SU-DHL-6 (cell line): Measurements from ENCODE around the gene NRF1.

Experiments
- H2AFZ ChIP-seq: fragments of 200-600 bp; sonication (generic); 2 replicates; pipeline ENCODE4 v1.6.1; 2014; ENCODE audit warnings: low read depth, mild to moderate bottlenecking, moderate library complexity, mixed read lengths, antibody characterized with exemption, low read length; ENCODE audit not compliant: severe bottlenecking
- H3F3A ChIP-seq: fragments of 200-600 bp; shearing (Covaris generic); 2 replicates; pipeline ENCODE4 v1.6.0; 2016; ENCODE audit warnings: antibody characterized with exemption, mild to moderate bottlenecking; ENCODE audit not compliant: insufficient read depth
- H3K27ac ChIP-seq: fragments of 200-600 bp; sonication (generic); 2 replicates; pipeline ENCODE4 v1.5.1; 2016; ENCODE audit warnings: low read depth, mild to moderate bottlenecking, low read length, moderate library complexity, mixed read lengths
- H3K27me3 ChIP-seq: fragments of 200-600 bp; sonication (generic), shearing (Covaris generic); 2 replicates; pipeline ENCODE4 v1.6.0; 2014; ENCODE audit warnings: mild to moderate bottlenecking, low read length
- H3K36me3 ChIP-seq: fragments of 200-600 bp; sonication (generic); 2 replicates; pipeline ENCODE4 v1.6.1; 2014; ENCODE audit warnings: mild to moderate bottlenecking, low read length, mixed read lengths
- H3K4me2 ChIP-seq: fragments of 300-600, 200-600 bp; shearing (Covaris generic), sonication (generic); 2 replicates; pipeline ENCODE4 v1.6.0; 2014; ENCODE audit warnings: low read length, low read depth, mild to moderate bottlenecking; ENCODE audit not compliant: poor library complexity, severe bottlenecking
- H3K4me3 ChIP-seq: fragments of 200-600 bp; sonication (generic); 2 replicates; pipeline ENCODE4 v1.5.1; 2014; ENCODE audit warnings: antibody characterized with exemption, low read length, mild to moderate bottlenecking, mixed read lengths; ENCODE audit not compliant: insufficient read depth, poor library complexity, severe bottlenecking
- H3K79me2 ChIP-seq: fragments of 200-600 bp; sonication (generic); 2 replicates; pipeline ENCODE4 v1.6.1; 2014; ENCODE audit warnings: mild to moderate bottlenecking, low read length, moderate library complexity; ENCODE audit not compliant: insufficient read depth
- H3K9ac ChIP-seq: fragments of 200-600 bp; sonication (generic); 2 replicates; pipeline ENCODE4 v1.7.0; 2014; ENCODE audit warnings: mild to moderate bottlenecking, low read length
- H3K9me2 ChIP-seq: fragments of 200-600 bp; sonication (generic); replicated peaks from 2 replicates; pipeline ENCODE4 v1.6.1; 2014; ENCODE audit warnings: low read length; ENCODE audit not compliant: insufficient read depth
- H3K9me3 ChIP-seq: fragments of 200-600 bp; sonication (generic); 2 replicates; pipeline ENCODE4 v1.6.1; 2014; ENCODE audit warnings: low read length, mixed read lengths; ENCODE audit not compliant: insufficient read depth
- H4K20me1 ChIP-seq: fragments of 200-600 bp; sonication (generic); 2 replicates; pipeline ENCODE4 v1.6.1; 2014; ENCODE audit warnings: low read depth, mild to moderate bottlenecking, antibody characterized with exemption, low read length, moderate library complexity, mixed read lengths
- EZH2phosphoT487 ChIP-seq: fragments of 200-600 bp; sonication (generic), shearing (Covaris generic); conservative IDR thresholded peaks from 2 replicates; pipeline ENCODE4 v1.6.1; 2018; ENCODE audit warnings: mild to moderate bottlenecking, antibody characterized with exemption, low read length, moderate library complexity, mixed read lengths
- TF ChIP-seq, protein P1 (sequence below): fragments of 200-600 bp; sonication (generic); IDR thresholded peaks from one replicate; pipeline ENCODE4 v1.5.1; 2017; ENCODE audit warnings: antibody characterized with exemption, mild to moderate bottlenecking, low read length, moderate library complexity; ENCODE audit not compliant: insufficient read depth, poor library complexity, severe bottlenecking

The NRF1 gene

DNA sequence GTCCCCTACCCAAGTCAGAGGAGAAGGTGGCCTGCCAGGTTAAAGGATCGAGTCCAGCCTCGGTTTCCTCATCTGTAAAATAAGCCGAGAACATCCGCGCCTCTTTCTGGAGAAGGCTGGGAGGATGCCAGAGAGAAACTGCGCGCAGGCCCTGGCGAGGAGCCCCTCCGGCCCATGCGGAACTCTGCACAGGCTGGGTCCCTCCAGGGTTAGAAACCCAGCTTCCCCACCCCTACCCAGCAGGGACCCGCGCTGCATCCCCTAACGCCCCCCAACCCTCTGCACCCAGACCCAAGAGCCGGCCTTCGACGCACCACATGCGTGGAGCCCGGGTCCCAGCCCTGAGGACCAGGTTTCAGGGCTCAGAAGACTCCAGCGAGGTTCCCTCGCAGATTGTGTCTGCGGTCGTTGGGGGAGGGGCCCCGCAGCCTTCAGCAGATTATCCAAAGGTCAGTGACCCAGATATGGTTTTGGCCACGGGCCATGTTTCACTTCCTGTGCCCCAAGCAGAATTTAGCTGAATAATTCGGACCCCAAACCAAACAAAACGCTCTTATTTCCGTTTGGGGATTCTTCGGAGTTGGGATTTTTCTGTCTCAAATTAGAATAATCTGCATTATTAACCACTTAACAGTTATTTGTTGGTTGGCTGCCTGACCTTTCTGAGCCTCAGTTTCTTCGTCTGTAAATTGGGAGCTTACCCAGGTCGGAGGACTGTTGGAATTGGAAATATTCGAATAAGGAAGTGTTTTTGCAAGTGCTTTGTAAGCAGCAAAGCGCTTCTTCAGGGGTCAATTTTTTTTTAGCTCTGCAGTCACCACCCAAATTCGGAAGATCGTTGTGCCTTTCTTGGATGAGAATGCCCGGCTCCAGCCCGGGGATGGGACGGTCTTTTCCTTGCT is 173.5 kb downstream of the NRF1 start:
- Histone ChIP-seq H3K9me2 (no peaks in the 10 kb centered on the region), H3K27me3 (no peaks in the 10 kb centered on the region), H3K4me2 (peak overlapping the region; percentile 22), H3K27ac (no peak overlapping the region), H3K9me3 (no peaks in the 10 kb centered on the region), H3K9ac (no peak overlapping the region), H3K79me2 (no peaks in the 10 kb centered on the region), H3F3A (no peaks in the 10 kb centered on the region), H4K20me1 (no peaks in the 10 kb centered on the region), H3K4me3 (no peak overlapping the region), H2AFZ (no peak overlapping the region), H3K36me3 (no peaks in the 10 kb centered on the region)
- TF ChIP-seq, protein P1, sequence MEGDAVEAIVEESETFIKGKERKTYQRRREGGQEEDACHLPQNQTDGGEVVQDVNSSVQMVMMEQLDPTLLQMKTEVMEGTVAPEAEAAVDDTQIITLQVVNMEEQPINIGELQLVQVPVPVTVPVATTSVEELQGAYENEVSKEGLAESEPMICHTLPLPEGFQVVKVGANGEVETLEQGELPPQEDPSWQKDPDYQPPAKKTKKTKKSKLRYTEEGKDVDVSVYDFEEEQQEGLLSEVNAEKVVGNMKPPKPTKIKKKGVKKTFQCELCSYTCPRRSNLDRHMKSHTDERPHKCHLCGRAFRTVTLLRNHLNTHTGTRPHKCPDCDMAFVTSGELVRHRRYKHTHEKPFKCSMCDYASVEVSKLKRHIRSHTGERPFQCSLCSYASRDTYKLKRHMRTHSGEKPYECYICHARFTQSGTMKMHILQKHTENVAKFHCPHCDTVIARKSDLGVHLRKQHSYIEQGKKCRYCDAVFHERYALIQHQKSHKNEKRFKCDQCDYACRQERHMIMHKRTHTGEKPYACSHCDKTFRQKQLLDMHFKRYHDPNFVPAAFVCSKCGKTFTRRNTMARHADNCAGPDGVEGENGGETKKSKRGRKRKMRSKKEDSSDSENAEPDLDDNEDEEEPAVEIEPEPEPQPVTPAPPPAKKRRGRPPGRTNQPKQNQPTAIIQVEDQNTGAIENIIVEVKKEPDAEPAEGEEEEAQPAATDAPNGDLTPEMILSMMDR: no peak
- no peak for TF ChIP-seq EZH2phosphoT487

DNA sequence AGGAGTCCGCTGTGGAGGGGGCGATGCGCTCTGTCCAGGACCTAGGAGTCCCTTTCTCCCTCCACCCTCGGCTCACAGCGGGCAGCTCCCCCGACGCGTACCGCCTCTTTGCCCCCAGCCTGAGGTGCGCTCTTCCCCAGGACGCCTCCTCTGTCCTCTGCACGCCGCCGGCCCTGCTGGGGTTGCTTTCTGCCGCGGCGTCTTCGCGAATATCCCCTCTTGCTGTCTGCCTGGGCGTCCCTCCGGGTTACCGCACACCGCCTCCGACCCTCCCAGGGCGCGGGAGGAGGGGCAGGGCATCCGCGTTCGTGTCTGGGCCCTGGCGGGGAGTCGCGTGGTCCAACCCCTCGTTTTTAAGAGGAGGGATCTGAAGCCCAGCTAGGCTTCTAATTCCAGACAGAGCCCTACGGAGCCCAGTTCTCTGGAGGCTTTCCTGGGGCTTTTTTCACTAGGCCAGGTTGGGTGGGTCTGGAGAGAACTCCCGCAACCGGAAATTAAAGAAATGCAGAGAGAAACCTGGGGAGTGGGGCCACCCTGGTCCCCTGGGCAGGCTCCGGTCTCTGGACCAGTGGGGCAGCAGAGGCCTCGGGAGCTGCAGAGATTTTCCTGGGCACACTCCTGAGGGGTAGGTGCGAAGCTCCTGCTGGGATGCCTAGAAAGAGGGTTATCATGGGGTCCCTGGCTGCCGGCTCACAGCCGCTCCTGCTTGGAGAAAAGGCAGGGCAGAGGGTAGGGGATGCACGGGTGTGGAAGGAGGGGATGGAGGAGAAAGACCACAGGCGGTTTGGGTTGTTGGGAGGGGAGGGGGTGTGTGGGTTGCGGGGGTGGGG is 174.4 kb downstream of the NRF1 start:
- Histone ChIP-seq H3K4me2 (peak overlapping the region; percentile 22), H4K20me1 (no peaks in the 10 kb centered on the region), H2AFZ (no peak overlapping the region), H3K9me2 (no peaks in the 10 kb centered on the region), H3K27me3 (no peaks in the 10 kb centered on the region), H3K27ac (no peak overlapping the region), H3K36me3 (no peaks in the 10 kb centered on the region), H3K4me3 (no peak overlapping the region), H3F3A (no peaks in the 10 kb centered on the region), H3K79me2 (no peaks in the 10 kb centered on the region), H3K9me3 (no peaks in the 10 kb centered on the region), H3K9ac (no peak overlapping the region)
- TF ChIP-seq EZH2phosphoT487: no peak
- TF ChIP-seq, protein P1: no peak

- H3K27ac ChIP-seq: no peak overlapping the region
- no peak overlapping the region for H3K4me2 ChIP-seq
- no peaks in the 10 kb centered on the region for H3F3A ChIP-seq
- no peak overlapping the region for H2AFZ ChIP-seq
- no peaks in the 10 kb centered on the region for H3K79me2 ChIP-seq
- H3K9me3 ChIP-seq: no peaks in the 10 kb centered on the region
- H3K9me2 ChIP-seq: no peaks in the 10 kb centered on the region
- TF ChIP-seq EZH2phosphoT487: no peak
- TF ChIP-seq, protein P1: no peak
- H4K20me1 ChIP-seq: no peaks in the 10 kb centered on the region
- H3K4me3 ChIP-seq: no peak overlapping the region
- H3K36me3 ChIP-seq: no peaks in the 10 kb centered on the region
- H3K27me3 ChIP-seq: no peaks in the 10 kb centered on the region
- no peak overlapping the region for H3K9ac ChIP-seq
These were observed 175.5 kb downstream of the NRF1 start for GRCh38 chr7:129786825-129787563.
